BE2C (cell line): ENCODE data around the gene SNX32.

Experiments
- DNase-seq: peaks from one replicate; pipeline ENCODE4 v3.0.0-alpha.2; 2020
- H3K27me3 ChIP-seq: fragments of 250-450 bp; sonication (Bioruptor Pico); 2 replicates; pipeline ENCODE4 v1.5.1; 2020; ENCODE audit warnings: mild to moderate bottlenecking
- H3K36me3 ChIP-seq: fragments of 250-450 bp; sonication (Bioruptor Pico); 2 replicates; pipeline ENCODE4 v1.5.1; 2020; ENCODE audit warnings: mild to moderate bottlenecking
- H3K4me1 ChIP-seq: fragments of 250-450 bp; sonication (Bioruptor Pico); 2 replicates; pipeline ENCODE4 v1.5.1; 2020
- H3K4me3 ChIP-seq: 2 replicates; pipeline ENCODE4 v1.5.1; 2011; ENCODE audit warnings: low read depth, low read length
- H3K9me3 ChIP-seq: fragments of 250-450 bp; sonication (Bioruptor Pico); 2 replicates; pipeline ENCODE4 v1.5.1; 2020
- TF ChIP-seq, protein P1 (sequence below): IDR thresholded peaks from 2 replicates; pipeline ENCODE4 v1.5.1; 2012; ENCODE audit warnings: mild to moderate bottlenecking, low read depth, low read length

Gene SNX32

GRCh38 chr11:65850217-65851082, 16.7 kb downstream of the SNX32 start:
- Histone ChIP-seq H3K36me3 (peaks cover 34% of the 10 kb centered on the region), H3K9me3 (no peaks in the 10 kb centered on the region), H3K4me1 (no peaks in the 10 kb centered on the region), H3K27me3 (no peaks in the 10 kb centered on the region), H3K4me3 (no peak overlapping the region)
- DNase-seq = no peak
- TF ChIP-seq, protein P1, sequence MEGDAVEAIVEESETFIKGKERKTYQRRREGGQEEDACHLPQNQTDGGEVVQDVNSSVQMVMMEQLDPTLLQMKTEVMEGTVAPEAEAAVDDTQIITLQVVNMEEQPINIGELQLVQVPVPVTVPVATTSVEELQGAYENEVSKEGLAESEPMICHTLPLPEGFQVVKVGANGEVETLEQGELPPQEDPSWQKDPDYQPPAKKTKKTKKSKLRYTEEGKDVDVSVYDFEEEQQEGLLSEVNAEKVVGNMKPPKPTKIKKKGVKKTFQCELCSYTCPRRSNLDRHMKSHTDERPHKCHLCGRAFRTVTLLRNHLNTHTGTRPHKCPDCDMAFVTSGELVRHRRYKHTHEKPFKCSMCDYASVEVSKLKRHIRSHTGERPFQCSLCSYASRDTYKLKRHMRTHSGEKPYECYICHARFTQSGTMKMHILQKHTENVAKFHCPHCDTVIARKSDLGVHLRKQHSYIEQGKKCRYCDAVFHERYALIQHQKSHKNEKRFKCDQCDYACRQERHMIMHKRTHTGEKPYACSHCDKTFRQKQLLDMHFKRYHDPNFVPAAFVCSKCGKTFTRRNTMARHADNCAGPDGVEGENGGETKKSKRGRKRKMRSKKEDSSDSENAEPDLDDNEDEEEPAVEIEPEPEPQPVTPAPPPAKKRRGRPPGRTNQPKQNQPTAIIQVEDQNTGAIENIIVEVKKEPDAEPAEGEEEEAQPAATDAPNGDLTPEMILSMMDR = no peak

GRCh38 chr11:65851083-65851579, 17.4 kb downstream of the SNX32 start:
- TF ChIP-seq, protein P1 = peak; percentile 74
- no peak for DNase-seq
- Histone ChIP-seq H3K4me1 (no peaks in the 10 kb centered on the region), H3K27me3 (no peaks in the 10 kb centered on the region), H3K9me3 (no peaks in the 10 kb centered on the region), H3K36me3 (peaks cover 41% of the 10 kb centered on the region), H3K4me3 (no peak overlapping the region)

- TF ChIP-seq, protein P1 = no peak
- no peak for DNase-seq
- Histone ChIP-seq H3K4me3 (no peak overlapping the region), H3K9me3 (no peaks in the 10 kb centered on the region), H3K27me3 (no peaks in the 10 kb centered on the region), H3K4me1 (no peaks in the 10 kb centered on the region), H3K36me3 (peaks cover 50% of the 10 kb centered on the region)
These were observed 18.2 kb downstream of the SNX32 start for GRCh38 chr11:65851811-65852507.

GRCh38 chr11:65852508-65853245, 18.9 kb downstream of the SNX32 start:
- TF ChIP-seq, protein P1 = no peak
- peaks cover 55% of the 10 kb centered on the region for H3K36me3 ChIP-seq
- H3K9me3 ChIP-seq = no peaks in the 10 kb centered on the region
- no peak for DNase-seq
- no peaks in the 10 kb centered on the region for H3K27me3 ChIP-seq
- no peaks in the 10 kb centered on the region for H3K4me1 ChIP-seq
- no peak overlapping the region for H3K4me3 ChIP-seq

DNA sequence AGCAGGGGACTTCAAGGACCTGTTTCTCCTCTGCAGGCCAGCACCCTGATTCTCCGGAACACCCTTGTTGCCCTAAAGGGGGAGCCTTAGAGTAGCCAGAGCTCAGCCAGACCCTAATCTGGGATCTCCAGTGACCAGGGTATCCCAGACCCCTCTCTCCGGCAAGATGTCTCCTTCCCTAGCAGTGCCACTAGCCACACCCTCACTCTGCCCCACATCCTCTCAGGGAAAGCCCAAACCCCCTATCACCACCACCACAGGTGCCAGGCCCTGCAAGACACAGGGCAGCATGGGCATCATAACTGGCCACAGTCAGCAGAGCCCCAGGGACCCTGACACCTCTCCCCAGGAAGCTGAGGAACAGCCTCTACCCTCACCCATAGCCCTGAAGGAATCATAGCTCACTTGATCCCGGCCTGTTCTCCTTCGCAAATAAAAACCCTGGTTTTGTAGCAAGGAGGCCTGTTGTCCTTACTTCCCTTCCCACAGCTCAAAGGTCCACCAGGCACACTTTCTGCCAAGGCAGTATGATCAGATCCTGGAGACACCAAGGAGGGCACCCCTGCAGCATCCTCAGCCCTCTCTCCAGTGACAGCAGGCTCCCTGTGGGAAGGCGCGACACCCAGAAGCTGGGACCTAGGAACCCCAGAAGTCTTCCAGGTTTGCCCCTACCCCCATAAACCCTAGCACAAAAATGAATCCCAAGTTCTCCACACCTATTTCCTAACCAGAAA, 19.6 kb downstream of the SNX32 start:
- no peak overlapping the region for H3K4me3 ChIP-seq
- H3K4me1 ChIP-seq = no peaks in the 10 kb centered on the region
- no peaks in the 10 kb centered on the region for H3K9me3 ChIP-seq
- DNase-seq = no peak
- H3K36me3 ChIP-seq = peaks cover 55% of the 10 kb centered on the region
- H3K27me3 ChIP-seq = no peaks in the 10 kb centered on the region
- TF ChIP-seq, protein P1 = peak; percentile 33
